HG03521 (cell line): ENCODE results near the gene DNMBP.
"Not testable (repeated sequence)": the region's sequence is repeated elsewhere in the genome, so short reads cannot be mapped to it uniquely, and the experiment has no call there.

Experiments
- ATAC-seq: cut with Tn5 transposase; IDR thresholded peaks from one replicate; pipeline ENCODE4 v1.9.1; 2021; ENCODE audit warnings: mild to moderate bottlenecking, moderate library complexity; ENCODE audit not compliant: unreplicated experiment

Gene DNMBP

GRCh38 chr10:99870123-99870730 lies 139.5 kb downstream of the DNMBP start:
- ATAC-seq, result no peak

- ATAC-seq, result no peak
These were observed 140.1 kb downstream of the DNMBP start for GRCh38 chr10:99869581-99870122.

- ATAC-seq, result not testable (repeated sequence)
These were observed 142.5 kb downstream of the DNMBP start for GRCh38 chr10:99867250-99867649.

- ATAC-seq, result not testable (repeated sequence)
These were observed 146.1 kb downstream of the DNMBP start for GRCh38 chr10:99863535-99864240.

GRCh38 chr10:99860466-99860865 lies 149.3 kb downstream of the DNMBP start:
- ATAC-seq, result no peak

GRCh38 chr10:99859585-99859984 lies 150.2 kb downstream of the DNMBP start:
- no peak for ATAC-seq

- no peak for ATAC-seq
These were observed 150.9 kb downstream of the DNMBP start for GRCh38 chr10:99858849-99859248.

GRCh38 chr10:99855479-99856071 lies 154.2 kb downstream of the DNMBP start:
- ATAC-seq, result no peak

GRCh38 chr10:99854860-99855259 lies 154.9 kb downstream of the DNMBP start:
- no peak for ATAC-seq

- ATAC-seq, result no peak
These were observed 156.1 kb downstream of the DNMBP start for GRCh38 chr10:99853655-99854054.

- no peak for ATAC-seq
These were observed 157.1 kb downstream of the DNMBP start for GRCh38 chr10:99852481-99853213.

- ATAC-seq, result no peak
These were observed 157.9 kb downstream of the DNMBP start for GRCh38 chr10:99851825-99852224.

- ATAC-seq, result no peak
These were observed 158.9 kb downstream of the DNMBP start for GRCh38 chr10:99850767-99851340.

GRCh38 chr10:99850021-99850766 lies 159.6 kb downstream of the DNMBP start:
- ATAC-seq, result no peak

GRCh38 chr10:99849536-99849935 lies 160.2 kb downstream of the DNMBP start:
- no peak for ATAC-seq

- ATAC-seq, result no peak
These were observed 160.7 kb downstream of the DNMBP start for GRCh38 chr10:99849057-99849456.

GRCh38 chr10:99845837-99846382 lies 163.8 kb downstream of the DNMBP start:
- ATAC-seq, result peak; percentile 61

- no peak for ATAC-seq
These were observed 165.3 kb downstream of the DNMBP start for GRCh38 chr10:99844433-99844955.

- no peak for ATAC-seq
These were observed 166.4 kb downstream of the DNMBP start for GRCh38 chr10:99843310-99843709.

GRCh38 chr10:99841746-99842145 lies 168.0 kb downstream of the DNMBP start:
- ATAC-seq, result no peak
